ENCODE measurements around the gene SHROOM3. TPM values are rescaled to one million over a fixed set of nuclear protein-coding genes. Genes with fewer than 3 reads are reported as not detected.

Gene SHROOM3
- total RNA-seq, 1 donor from 2014 or later, result 0.55 TPM

DNA sequence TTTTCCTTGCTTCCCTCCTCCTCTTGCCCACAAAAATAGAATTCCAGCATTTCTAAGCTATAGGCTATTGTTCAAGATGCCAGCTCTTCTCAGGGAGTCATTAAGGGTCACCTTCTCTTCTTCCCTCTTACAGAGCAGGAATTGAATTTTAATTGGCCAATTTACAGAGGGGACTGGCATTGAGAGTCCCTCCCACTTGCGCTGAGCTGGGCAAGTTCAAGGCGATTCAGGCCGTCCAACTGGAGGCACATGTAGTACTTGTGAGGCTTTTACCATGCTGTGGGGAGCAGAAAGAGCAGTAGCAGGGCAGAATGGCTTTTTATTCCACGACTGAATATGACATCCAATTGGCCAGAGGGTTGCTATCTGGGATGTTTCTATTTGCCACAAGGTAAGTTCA lies 281.0 kb downstream of the SHROOM3 start:
- Mint-ChIP-seq H3K9me3 (no peaks in the 10 kb centered on the region), H3K36me3 (ENCODE audit: low read depth) (no peaks in the 10 kb centered on the region), H3K27ac (no peak overlapping the region), H3K4me3 (no peak overlapping the region), H3K27me3 (no peaks in the 10 kb centered on the region), H3K4me1 (peaks cover 15% of the 10 kb centered on the region)
- no peak for DNase-seq
- POLR2A ChIA-PET, result no interaction called here
- ATAC-seq (ENCODE audit: low read depth), result no peak
- TF ChIP-seq, protein P1, sequence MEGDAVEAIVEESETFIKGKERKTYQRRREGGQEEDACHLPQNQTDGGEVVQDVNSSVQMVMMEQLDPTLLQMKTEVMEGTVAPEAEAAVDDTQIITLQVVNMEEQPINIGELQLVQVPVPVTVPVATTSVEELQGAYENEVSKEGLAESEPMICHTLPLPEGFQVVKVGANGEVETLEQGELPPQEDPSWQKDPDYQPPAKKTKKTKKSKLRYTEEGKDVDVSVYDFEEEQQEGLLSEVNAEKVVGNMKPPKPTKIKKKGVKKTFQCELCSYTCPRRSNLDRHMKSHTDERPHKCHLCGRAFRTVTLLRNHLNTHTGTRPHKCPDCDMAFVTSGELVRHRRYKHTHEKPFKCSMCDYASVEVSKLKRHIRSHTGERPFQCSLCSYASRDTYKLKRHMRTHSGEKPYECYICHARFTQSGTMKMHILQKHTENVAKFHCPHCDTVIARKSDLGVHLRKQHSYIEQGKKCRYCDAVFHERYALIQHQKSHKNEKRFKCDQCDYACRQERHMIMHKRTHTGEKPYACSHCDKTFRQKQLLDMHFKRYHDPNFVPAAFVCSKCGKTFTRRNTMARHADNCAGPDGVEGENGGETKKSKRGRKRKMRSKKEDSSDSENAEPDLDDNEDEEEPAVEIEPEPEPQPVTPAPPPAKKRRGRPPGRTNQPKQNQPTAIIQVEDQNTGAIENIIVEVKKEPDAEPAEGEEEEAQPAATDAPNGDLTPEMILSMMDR (IDR thresholded peaks at IDR 0.05), result no peak
- intact Hi-C loops (cut with micrococcal nuclease), result no loop called here
- CTCF ChIA-PET, result no interaction called here

GRCh38 chr4:76716658-76717057 lies 281.6 kb downstream of the SHROOM3 start:
- ChIA-PET CTCF (no interaction called here), POLR2A (no interaction called here)
- DNase-seq, result no peak
- H3K4me3 Mint-ChIP-seq, result no peak overlapping the region
- H3K27ac Mint-ChIP-seq, result no peak overlapping the region
- peaks cover 15% of the 10 kb centered on the region for H3K4me1 Mint-ChIP-seq
- no peak for ATAC-seq (ENCODE audit: low read depth)
- TF ChIP-seq, protein P1 (IDR thresholded peaks at IDR 0.05), result no peak
- no peaks in the 10 kb centered on the region for H3K36me3 Mint-ChIP-seq (ENCODE audit: low read depth)
- no peaks in the 10 kb centered on the region for H3K9me3 Mint-ChIP-seq
- intact Hi-C loops (cut with micrococcal nuclease), result no loop called here
- H3K27me3 Mint-ChIP-seq, result no peaks in the 10 kb centered on the region

DNA sequence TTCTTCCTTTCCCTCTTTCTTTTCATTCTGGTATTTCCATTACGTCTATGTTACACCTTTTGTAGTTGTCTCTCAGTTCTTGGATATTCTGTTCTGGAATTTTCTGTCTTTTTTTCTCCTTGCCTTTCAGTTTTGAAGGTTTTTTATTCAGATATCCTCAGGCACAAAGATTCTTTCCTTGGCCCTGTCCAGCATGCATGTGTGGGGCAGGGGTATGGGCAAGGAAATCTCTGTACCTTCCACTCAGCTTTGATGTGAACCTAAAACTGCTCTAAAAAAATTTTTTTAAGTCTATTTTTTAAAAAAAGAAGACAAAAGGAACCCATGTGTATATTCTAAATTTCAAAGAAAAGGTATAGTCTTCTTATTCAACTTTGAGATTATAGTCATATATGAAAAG lies 282.4 kb downstream of the SHROOM3 start:
- no peaks in the 10 kb centered on the region for H3K27me3 Mint-ChIP-seq
- no peak overlapping the region for H3K27ac Mint-ChIP-seq
- peaks cover 2% of the 10 kb centered on the region for H3K9me3 Mint-ChIP-seq
- ATAC-seq (ENCODE audit: low read depth), result no peak
- intact Hi-C loops (cut with micrococcal nuclease), result no loop called here
- CTCF ChIA-PET, result no interaction called here
- H3K4me1 Mint-ChIP-seq, result peaks cover 15% of the 10 kb centered on the region
- POLR2A ChIA-PET, result no interaction called here
- TF ChIP-seq, protein P1 (IDR thresholded peaks at IDR 0.05), result no peak
- no peak for DNase-seq
- no peaks in the 10 kb centered on the region for H3K36me3 Mint-ChIP-seq (ENCODE audit: low read depth)
- no peak overlapping the region for H3K4me3 Mint-ChIP-seq

DNA sequence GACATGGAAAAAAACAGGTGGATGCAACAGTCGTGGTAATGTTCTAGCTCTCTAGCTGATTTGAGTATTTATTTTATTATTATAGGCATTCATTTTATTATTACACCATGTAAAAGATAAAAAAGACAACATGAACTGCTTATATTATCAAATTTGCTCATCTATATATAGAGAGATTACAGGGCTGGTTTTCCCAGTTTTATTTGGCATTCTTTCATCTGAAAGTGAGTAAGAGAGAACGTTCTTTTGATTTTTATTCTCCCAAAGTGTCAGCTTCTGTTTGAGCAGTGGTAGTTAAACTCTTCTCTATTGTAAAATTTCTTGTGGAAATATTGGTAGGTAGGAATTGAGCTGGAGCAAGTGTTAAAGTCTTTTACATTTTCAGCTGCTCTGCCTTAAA lies 283.0 kb downstream of the SHROOM3 start:
- ATAC-seq (ENCODE audit: low read depth) (no peak), DNase-seq (no peak)
- POLR2A ChIA-PET, result no interaction called here
- H3K4me1 Mint-ChIP-seq, result peaks cover 15% of the 10 kb centered on the region
- H3K4me3 Mint-ChIP-seq, result no peak overlapping the region
- TF ChIP-seq, protein P1 (IDR thresholded peaks at IDR 0.05), result no peak
- H3K9me3 Mint-ChIP-seq, result peaks cover 2% of the 10 kb centered on the region
- no peak overlapping the region for H3K27ac Mint-ChIP-seq
- intact Hi-C loops (cut with micrococcal nuclease), result no loop called here
- no peaks in the 10 kb centered on the region for H3K27me3 Mint-ChIP-seq
- no peaks in the 10 kb centered on the region for H3K36me3 Mint-ChIP-seq (ENCODE audit: low read depth)
- CTCF ChIA-PET, result no interaction called here

DNA sequence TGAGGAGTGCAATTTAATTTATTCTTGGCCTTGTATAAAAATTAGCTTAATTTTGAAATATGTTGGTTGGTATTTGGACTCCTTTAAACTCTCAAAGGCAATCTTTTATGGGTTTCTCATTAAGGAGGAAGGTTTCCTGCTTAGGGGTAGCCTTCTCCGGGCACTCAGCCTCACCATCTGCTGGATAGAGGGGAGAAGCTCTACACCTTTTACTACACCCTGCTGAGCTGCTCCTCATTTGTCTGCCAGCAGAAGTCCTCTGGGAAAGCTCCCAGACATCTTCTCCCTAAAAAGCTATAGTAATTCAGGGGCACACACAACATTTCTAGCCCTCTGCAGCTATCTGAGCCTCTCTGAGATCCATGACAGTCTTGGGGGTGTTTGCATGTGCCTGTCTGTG lies 283.8 kb downstream of the SHROOM3 start:
- H3K4me1 Mint-ChIP-seq, result peaks cover 15% of the 10 kb centered on the region
- H3K27ac Mint-ChIP-seq, result no peak overlapping the region
- CTCF ChIA-PET, result no interaction called here
- H3K9me3 Mint-ChIP-seq, result peaks cover 2% of the 10 kb centered on the region
- ATAC-seq (ENCODE audit: low read depth) (no peak), DNase-seq (no peak)
- TF ChIP-seq, protein P1 (IDR thresholded peaks at IDR 0.05), result no peak
- POLR2A ChIA-PET, result no interaction called here
- H3K27me3 Mint-ChIP-seq, result no peaks in the 10 kb centered on the region
- no peak overlapping the region for H3K4me3 Mint-ChIP-seq
- H3K36me3 Mint-ChIP-seq (ENCODE audit: low read depth), result no peaks in the 10 kb centered on the region
- intact Hi-C loops (cut with micrococcal nuclease), result no loop called here

Data from activated B cell treated with CpG ODN at 0.5 μM for 24 hours (primary cell).